Lung (tissue), 12 donors: Measurements from ENCODE around the gene CAMK1. TPM values are rescaled to one million over a fixed set of nuclear protein-coding genes. Genes with fewer than 3 reads are reported as not detected.

Experiments
- ATAC-seq: fragments of 200-7000 bp; cut with Tn5 transposase; one replicate; pipeline ENCODE4 v1.9.1; 2020; ENCODE audit warnings: moderate number of reproducible peaks; ENCODE audit not compliant: insufficient read depth, low FRiP score
- DNase-seq, 3 donors: peaks; one replicate each; pipeline ENCODE4 v3.0.0-alpha.2; 2013 to 2017
- H3K27ac ChIP-seq, 2 donors: one replicate each; pipeline ENCODE4 v1.5.1; 2013; ENCODE audit warnings: mild to moderate bottlenecking in 2 of 2, moderate library complexity in 2 of 2, control low read depth in 1 of 2, inconsistent platforms in 1 of 2, low read depth in 1 of 2, low read length in 1 of 2
- H3K27me3 ChIP-seq, 3 donors: one replicate each; pipeline ENCODE4 v1.5.1; 2013; ENCODE audit warnings: low read length in 2 of 3; ENCODE audit not compliant: control insufficient read depth in 3 of 3, insufficient read depth in 3 of 3
- H3K36me3 ChIP-seq, 4 donors: one replicate each; pipeline ENCODE4 v1.5.1; 2013; ENCODE audit warnings: low read length in 4 of 4, mild to moderate bottlenecking in 1 of 4, moderate library complexity in 1 of 4; ENCODE audit not compliant: control insufficient read depth in 4 of 4, insufficient read depth in 4 of 4
- H3K4me1 ChIP-seq, 5 donors: one replicate each; pipeline ENCODE4 v1.5.1; 2013; ENCODE audit warnings: low read length in 5 of 5, mild to moderate bottlenecking in 2 of 5, moderate library complexity in 1 of 5; ENCODE audit not compliant: control insufficient read depth in 5 of 5, insufficient read depth in 5 of 5
- H3K4me3 ChIP-seq: one replicate; pipeline ENCODE4 v1.5.1; 2013; ENCODE audit warnings: mild to moderate bottlenecking, control low read depth, moderate library complexity
- H3K9ac ChIP-seq, 2 donors: one replicate each; pipeline ENCODE4 v1.5.1; 2013; ENCODE audit warnings: low read length in 2 of 2, control low read depth in 1 of 2; ENCODE audit not compliant: insufficient read depth in 1 of 2
- H3K9me3 ChIP-seq, 4 donors: one replicate each; pipeline ENCODE4 v1.5.1; 2013; ENCODE audit warnings: low read length in 3 of 4, mild to moderate bottlenecking in 1 of 4, moderate library complexity in 1 of 4; ENCODE audit not compliant: control insufficient read depth in 4 of 4, insufficient read depth in 3 of 4
- CTCF ChIP-seq: IDR thresholded peaks from 2 replicates; pipeline ENCODE4 v1.5.1; 2012; ENCODE audit warnings: mild to moderate bottlenecking; ENCODE audit errors: control extremely low read depth, extremely low read depth
- WGBS, 2 donors: extraction: QIAGEN DNeasy Blood & Tissue Kit; methylation state at CpG; one replicate each; pipeline ENCODE4 v1.1.7; 2013; 5-methylcytosine and 5-hydroxymethylcytosine counted together
- polyA plus RNA-seq, 2 donors: library from polyadenylated mRNA; stranded (reverse); fragments of 200-250 nt; gene quantifications; one replicate each; pipeline ENCODE4 v1.2.1, GENCODE V29; 2013
- total RNA-seq, 2 donors: library from RNA; depleted of rRNA in 1 of 2; stranded (reverse); fragments of >200 nt in 1 of 2; gene quantifications; one replicate each; pipeline ENCODE4 v1.2.1, GENCODE V29; 2014 to 2021
- donor health status: control.
- donor health status: control.
- donor health status: Bipolar disorder and iron deficiency.
- donor health status: healthy.
- donor health status: DM: yes; HTN: yes; CAD: no.

The CAMK1 gene
- total and polyA plus RNA-seq, 4 donors: 21.7 to 43.9 (median 32.8) TPM

- no peak overlapping the region for H3K4me3 ChIP-seq
- H3K36me3 ChIP-seq: peaks cover 7 to 39% (median 33%) of the 10 kb centered on the region in 4 donors
- ATAC-seq (no peak), DNase-seq (no peak)
- no peak overlapping the region for H3K27ac ChIP-seq
- H3K9ac ChIP-seq: no peak overlapping the region
- 37 to 43% methylated on average over 3 of the region's 3 CpGs for WGBS, 2 donors
- peaks cover 0 to 3% (median 0%) of the 10 kb centered on the region in 5 donors for H3K4me1 ChIP-seq
- no peaks in the 10 kb centered on the region for H3K27me3 ChIP-seq
- no peaks in the 10 kb centered on the region for H3K9me3 ChIP-seq
- TF ChIP-seq CTCF: peak; percentile 2
Observed at GRCh38 chr3:9782770-9783169, 13.0 kb upstream of the CAMK1 start.

- TF ChIP-seq CTCF: no peak
- H3K27me3 ChIP-seq: no peaks in the 10 kb centered on the region
- peaks cover 7 to 36% (median 33%) of the 10 kb centered on the region in 4 donors for H3K36me3 ChIP-seq
- no peak overlapping the region for H3K9ac ChIP-seq
- no peak overlapping the region for H3K27ac ChIP-seq
- peaks cover 0 to 3% (median 0%) of the 10 kb centered on the region in 5 donors for H3K4me1 ChIP-seq
- ATAC-seq: no peak
- H3K9me3 ChIP-seq: no peaks in the 10 kb centered on the region
- DNase-seq: no peak
- 45 to 59% methylated on average over 3 of the region's 3 CpGs for WGBS, 2 donors
- no peak overlapping the region for H3K4me3 ChIP-seq
Observed at GRCh38 chr3:9781978-9782603, 12.3 kb upstream of the CAMK1 start.

GRCh38 chr3:9781551-9781950, 11.8 kb upstream of the CAMK1 start:
- no peaks in the 10 kb centered on the region for H3K9me3 ChIP-seq
- peaks cover 7 to 33% (median 30%) of the 10 kb centered on the region in 4 donors for H3K36me3 ChIP-seq
- ATAC-seq (no peak), DNase-seq (no peak)
- H3K4me3 ChIP-seq: no peak overlapping the region
- 38 to 69% methylated on average over 1 of the region's 1 CpG for WGBS, 2 donors
- H3K27ac ChIP-seq: no peak overlapping the region
- TF ChIP-seq CTCF: no peak
- H3K9ac ChIP-seq: no peak overlapping the region
- H3K27me3 ChIP-seq: no peaks in the 10 kb centered on the region
- peaks cover 0 to 3% (median 0%) of the 10 kb centered on the region in 5 donors for H3K4me1 ChIP-seq

- H3K9ac ChIP-seq: no peak overlapping the region
- DNase-seq (no peak), ATAC-seq (no peak)
- H3K4me1 ChIP-seq: peaks cover 0 to 3% (median 0%) of the 10 kb centered on the region in 5 donors
- WGBS, 2 donors: 91 to 96% methylated on average over 4 of the region's 4 CpGs
- H3K27me3 ChIP-seq: no peaks in the 10 kb centered on the region
- no peak overlapping the region for H3K27ac ChIP-seq
- H3K36me3 ChIP-seq: peaks cover 7 to 28% (median 25%) of the 10 kb centered on the region in 4 donors
- no peak for TF ChIP-seq CTCF
- H3K9me3 ChIP-seq: no peaks in the 10 kb centered on the region
- no peak overlapping the region for H3K4me3 ChIP-seq
Observed at GRCh38 chr3:9780910-9781309, 11.2 kb upstream of the CAMK1 start.
